22Rv1 (cell line): Measurements from ENCODE around the gene UNC79.

ENCODE experiments used
- H3K27ac ChIP-seq: fragments of 450-650 bp; 2 replicates; pipeline ENCODE4 v1.5.1; 2017
- ZFX ChIP-seq: fragments of 450-650 bp; IDR thresholded peaks from 2 replicates; pipeline ENCODE4 v1.6.1; 2017; ENCODE audit warnings: antibody characterized with exemption, borderline replicate concordance
- TF ChIP-seq, protein P1 (sequence below): fragments of 450-650 bp; IDR thresholded peaks from 2 replicates; pipeline ENCODE4 v1.5.1; 2017; ENCODE audit warnings: mild to moderate bottlenecking

UNC79 gene

DNA sequence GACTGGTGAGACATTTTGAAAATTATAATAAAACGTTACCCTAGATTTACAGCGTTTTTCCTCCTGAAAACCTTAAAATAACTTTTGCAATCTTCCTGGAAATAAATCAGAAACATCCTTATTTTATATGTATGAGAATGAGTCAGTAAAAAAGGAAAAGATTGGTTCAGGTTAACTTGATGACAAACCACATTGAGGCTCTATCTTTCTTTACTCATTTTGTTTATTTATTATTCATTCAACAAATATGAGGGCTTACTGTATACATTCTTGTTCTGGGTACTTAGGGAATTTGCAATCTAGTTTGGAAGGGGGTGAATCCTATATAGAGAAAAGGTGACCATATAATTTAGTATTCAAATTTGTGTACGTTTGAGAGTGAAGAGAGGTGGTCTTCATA is 156.6 kb downstream of the UNC79 start:
- no peak overlapping the region for H3K27ac ChIP-seq
- TF ChIP-seq, protein P1, sequence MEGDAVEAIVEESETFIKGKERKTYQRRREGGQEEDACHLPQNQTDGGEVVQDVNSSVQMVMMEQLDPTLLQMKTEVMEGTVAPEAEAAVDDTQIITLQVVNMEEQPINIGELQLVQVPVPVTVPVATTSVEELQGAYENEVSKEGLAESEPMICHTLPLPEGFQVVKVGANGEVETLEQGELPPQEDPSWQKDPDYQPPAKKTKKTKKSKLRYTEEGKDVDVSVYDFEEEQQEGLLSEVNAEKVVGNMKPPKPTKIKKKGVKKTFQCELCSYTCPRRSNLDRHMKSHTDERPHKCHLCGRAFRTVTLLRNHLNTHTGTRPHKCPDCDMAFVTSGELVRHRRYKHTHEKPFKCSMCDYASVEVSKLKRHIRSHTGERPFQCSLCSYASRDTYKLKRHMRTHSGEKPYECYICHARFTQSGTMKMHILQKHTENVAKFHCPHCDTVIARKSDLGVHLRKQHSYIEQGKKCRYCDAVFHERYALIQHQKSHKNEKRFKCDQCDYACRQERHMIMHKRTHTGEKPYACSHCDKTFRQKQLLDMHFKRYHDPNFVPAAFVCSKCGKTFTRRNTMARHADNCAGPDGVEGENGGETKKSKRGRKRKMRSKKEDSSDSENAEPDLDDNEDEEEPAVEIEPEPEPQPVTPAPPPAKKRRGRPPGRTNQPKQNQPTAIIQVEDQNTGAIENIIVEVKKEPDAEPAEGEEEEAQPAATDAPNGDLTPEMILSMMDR: no peak
- TF ChIP-seq ZFX: no peak

DNA sequence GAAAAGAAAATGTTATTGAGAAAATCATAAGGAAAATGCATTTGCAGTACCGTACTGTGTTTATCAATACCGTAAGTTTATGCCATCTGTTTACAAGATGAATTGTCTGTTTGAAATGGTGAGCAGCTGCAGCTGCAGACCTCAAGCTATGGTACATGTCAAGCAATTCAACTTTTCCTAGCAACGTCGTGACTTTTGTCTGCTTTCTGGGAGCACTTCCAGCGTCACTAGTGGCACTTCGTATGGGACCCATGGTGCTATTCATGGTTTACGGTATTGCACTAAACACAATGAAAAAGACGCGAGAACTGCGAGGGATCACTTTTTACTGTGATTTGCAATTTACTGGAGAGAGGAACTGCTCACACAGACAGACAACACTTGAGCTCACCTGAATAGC is 160.8 kb downstream of the UNC79 start:
- TF ChIP-seq, protein P1: no peak
- TF ChIP-seq ZFX: no peak
- H3K27ac ChIP-seq: no peak overlapping the region

DNA sequence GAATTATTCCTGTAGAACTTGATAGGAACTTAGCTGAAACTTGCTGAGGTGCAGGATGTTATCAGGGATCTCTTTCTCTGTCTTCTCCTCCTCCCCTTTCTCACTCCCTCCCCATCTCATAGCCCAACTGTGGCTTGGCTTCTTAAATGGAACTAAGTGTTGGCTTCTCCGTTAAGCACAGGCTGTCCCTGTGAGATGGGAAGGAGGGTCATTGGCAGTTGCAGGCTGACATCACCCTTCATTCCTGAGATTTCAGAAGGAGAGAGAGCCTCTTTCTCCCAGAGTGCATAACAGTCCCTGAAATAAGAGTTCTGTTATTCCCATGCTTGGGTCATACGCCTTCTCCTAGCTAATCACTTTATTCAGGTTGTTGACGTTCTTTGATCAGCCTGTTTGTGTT is 162.0 kb downstream of the UNC79 start:
- H3K27ac ChIP-seq: no peak overlapping the region
- TF ChIP-seq, protein P1: no peak
- TF ChIP-seq ZFX: no peak

DNA sequence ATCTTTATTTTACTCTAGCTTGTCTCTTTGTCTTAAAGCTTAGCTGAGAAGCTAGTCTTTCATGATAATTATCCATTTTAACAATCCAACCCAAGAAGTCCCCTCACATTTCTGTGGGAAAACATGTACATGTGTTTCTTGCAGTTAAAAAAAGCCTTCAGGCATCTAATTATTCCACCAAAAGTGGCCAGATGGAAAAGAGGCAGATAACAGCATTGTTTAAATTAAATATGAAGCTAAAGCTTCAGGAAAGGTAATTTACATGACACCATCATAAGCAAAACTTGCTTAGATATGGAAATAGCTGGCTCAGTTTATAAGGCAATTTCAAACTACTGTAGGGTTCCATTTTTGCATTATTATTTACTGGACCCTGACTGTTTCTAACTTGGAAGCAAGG is 175.4 kb downstream of the UNC79 start:
- TF ChIP-seq, protein P1: no peak
- H3K27ac ChIP-seq: no peak overlapping the region

DNA sequence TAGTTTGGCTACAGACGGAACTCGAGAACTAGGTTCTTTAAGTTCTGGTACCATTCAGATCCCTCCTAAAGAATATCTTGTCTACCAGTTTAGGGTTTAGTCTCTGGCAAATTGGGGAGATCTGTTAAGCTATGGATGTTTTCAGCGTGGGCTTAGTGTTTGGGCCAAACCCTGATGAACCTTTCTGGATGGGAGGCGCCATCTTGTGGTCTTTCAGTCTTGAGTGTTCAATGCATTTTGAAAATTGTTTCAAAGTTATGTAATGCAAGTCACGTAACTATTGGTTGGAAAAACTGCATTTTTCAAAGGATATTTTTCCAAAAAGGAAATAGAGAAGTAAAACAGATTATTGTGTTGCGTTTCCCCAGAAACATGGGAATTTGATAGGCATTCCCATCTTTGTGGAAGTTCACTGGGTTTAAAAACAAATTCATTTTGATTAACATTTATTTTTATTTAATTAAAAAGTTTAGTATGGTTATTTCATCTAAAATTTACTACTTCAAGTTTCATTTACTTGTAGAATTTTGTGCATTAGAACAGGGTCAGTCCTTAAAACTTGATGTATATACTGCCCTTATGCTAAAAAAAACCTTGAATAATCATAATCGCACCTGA is 188.5 kb downstream of the UNC79 start:
- H3K27ac ChIP-seq: no peak overlapping the region
- no peak for TF ChIP-seq ZFX
- TF ChIP-seq, protein P1: peak; percentile 85

DNA sequence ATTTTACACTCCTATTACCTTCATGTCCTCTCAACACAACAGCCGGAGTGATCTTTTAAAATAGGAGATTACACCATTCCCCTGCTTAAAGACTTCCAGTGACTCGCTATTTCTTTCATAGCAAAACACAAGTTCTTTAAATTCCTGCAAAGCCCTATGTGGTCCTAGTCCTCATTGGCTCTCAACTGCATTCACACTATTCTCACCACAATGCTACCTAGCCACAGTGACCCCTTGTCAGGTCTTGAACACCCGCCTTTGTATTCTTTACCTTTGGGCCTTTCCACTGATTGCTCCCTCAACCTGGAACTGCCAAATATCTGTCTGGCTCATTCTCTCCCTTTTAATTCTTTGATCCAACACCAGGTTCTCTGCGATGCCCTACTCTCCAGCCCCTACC is 197.3 kb downstream of the UNC79 start:
- no peak for TF ChIP-seq ZFX
- TF ChIP-seq, protein P1: no peak
- H3K27ac ChIP-seq: no peak overlapping the region

DNA sequence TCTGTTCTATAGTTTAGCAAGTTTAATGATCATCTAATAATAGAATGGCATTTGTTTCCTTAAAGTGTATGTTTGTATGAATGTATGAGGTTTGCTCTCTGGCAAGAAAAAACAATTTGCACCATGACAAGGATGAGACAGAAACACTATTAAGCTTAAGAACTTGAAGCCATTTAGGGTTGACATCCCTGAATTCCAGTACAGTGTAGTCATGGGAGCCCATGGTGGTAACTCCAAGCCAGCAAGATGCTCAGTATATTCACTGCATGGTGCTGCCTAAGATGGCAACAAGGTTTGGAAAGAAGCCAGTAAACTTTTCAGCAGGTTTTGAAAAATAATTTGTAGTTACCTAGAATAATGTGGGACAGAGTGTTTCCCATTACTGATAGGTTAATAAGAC is 198.9 kb downstream of the UNC79 start:
- TF ChIP-seq ZFX: no peak
- TF ChIP-seq, protein P1: no peak
- H3K27ac ChIP-seq: no peak overlapping the region
